HepG2 (cell line): Measurements from ENCODE around the gene TRIM9. TPM values are rescaled to one million over a fixed set of nuclear protein-coding genes. Genes with fewer than 3 reads are reported as not detected.

ENCODE experiments used
- E2F2 ChIP-seq: sonication (generic); formaldehyde crosslinking; IDR thresholded peaks from 2 replicates; pipeline ENCODE4 v1.4.0; 2020; ENCODE audit warnings: missing genetic modification reagents, borderline replicate concordance
- GABPB1 ChIP-seq: IDR thresholded peaks from 2 replicates; pipeline ENCODE4 v1.6.1; 2016; ENCODE audit warnings: mild to moderate bottlenecking, missing genetic modification reagents, moderate library complexity, missing compliant biosample characterization
- HNF4A ChIP-seq: sonication (generic); formaldehyde crosslinking; IDR thresholded peaks from 2 replicates; pipeline ENCODE4 v1.4.0; 2020; ENCODE audit warnings: missing genetic modification reagents
- HNRNPLL ChIP-seq: fragments of 200-400 bp; formaldehyde crosslinking; IDR thresholded peaks from 2 replicates; pipeline ENCODE4 v1.6.1; 2017; ENCODE audit warnings: mild to moderate bottlenecking, low read depth, low read length; ENCODE audit not compliant: poor library complexity, severe bottlenecking
- ISX ChIP-seq: sonication (generic); formaldehyde crosslinking; conservative IDR thresholded peaks from 2 replicates; pipeline ENCODE4 v1.5.0; 2020; ENCODE audit warnings: missing genetic modification reagents
- MZF1 ChIP-seq: sonication (generic); formaldehyde crosslinking; IDR thresholded peaks from 2 replicates; pipeline ENCODE4 v1.8.1; 2023; ENCODE audit warnings: mild to moderate bottlenecking, missing genetic modification reagents, borderline replicate concordance
- SNAI1 ChIP-seq: sonication (generic); formaldehyde crosslinking; IDR thresholded peaks from 2 replicates; pipeline ENCODE4 v1.5.0; 2020; ENCODE audit warnings: mild to moderate bottlenecking, missing genetic modification reagents, borderline replicate concordance
- SOX13 ChIP-seq, 3 experiments: fragments of 450-650 bp in 1 of 3; sonication (generic) in 1 of 3; formaldehyde crosslinking in 1 of 3; IDR thresholded peaks in 2 of 3; conservative IDR thresholded peaks in 1 of 3; 2 replicates each; pipeline versions ENCODE4 v1.5.0 to v1.6.1; 2016 to 2020; ENCODE audit warnings: antibody characterized with exemption in 1 of 3, mild to moderate bottlenecking in 1 of 3, missing compliant biosample characterization in 1 of 3, missing genetic modification reagents in 1 of 3, moderate library complexity in 1 of 3
- THAP8 ChIP-seq: sonication (generic); formaldehyde crosslinking; IDR thresholded peaks from 2 replicates; pipeline ENCODE4 v1.5.1; 2020; ENCODE audit warnings: missing genetic modification reagents, mild to moderate bottlenecking, borderline replicate concordance
- YEATS2 ChIP-seq: sonication (generic); formaldehyde crosslinking; IDR thresholded peaks from 2 replicates; pipeline ENCODE4 v1.4.0; 2020; ENCODE audit warnings: missing genetic modification reagents, borderline replicate concordance
- ZBTB3 ChIP-seq: sonication (generic); formaldehyde crosslinking; IDR thresholded peaks from 2 replicates; pipeline ENCODE4 v1.4.0; 2020; ENCODE audit warnings: low read depth, mild to moderate bottlenecking, moderate library complexity, missing genetic modification reagents, borderline replicate concordance
- ZFP36L1 ChIP-seq: sonication (generic); formaldehyde crosslinking; IDR thresholded peaks from 2 replicates; pipeline ENCODE4 v1.8.0; 2022; ENCODE audit warnings: mild to moderate bottlenecking, missing genetic modification reagents, moderate library complexity
- ZFP82 ChIP-seq: sonication (generic); formaldehyde crosslinking; IDR thresholded peaks from 2 replicates; pipeline ENCODE4 v1.5.1; 2020; ENCODE audit warnings: mild to moderate bottlenecking, missing genetic modification reagents, borderline replicate concordance
- ZNF143 ChIP-seq: sonication (generic); formaldehyde crosslinking; IDR thresholded peaks from 2 replicates; pipeline ENCODE4 v1.4.0; 2020; ENCODE audit warnings: missing genetic modification reagents
- ZNF772 ChIP-seq: sonication (generic); formaldehyde crosslinking; IDR thresholded peaks from 2 replicates; pipeline ENCODE4 v1.5.0; 2020; ENCODE audit warnings: mild to moderate bottlenecking, missing genetic modification reagents
- polyA plus RNA-seq, 8 experiments: library from polyadenylated mRNA; depleted of rRNA in 3 of 8; stranded (reverse) in 7 of 8; unstranded in 1 of 8; fragments of >200 nt; fragmentation: Illumina TruSeq in 4 of 8; extraction: Trizol in 4 of 8; gene quantifications; 2 replicates each; pipeline versions ENCODE4 v1.2.1 to v1.2.3, GENCODE V29; 2011 to 2016; ENCODE audit warnings: low read depth in 4 of 8, missing spikeins in 1 of 8, mixed read lengths in 1 of 8; ENCODE audit not compliant: insufficient read depth in 1 of 8
- total RNA-seq, 5 experiments: library from RNA; depleted of rRNA; stranded (reverse); fragments of >200 nt; fragmentation: Illumina TruSeq; extraction: Trizol; gene quantifications; 2 replicates each; pipeline ENCODE4 v1.2.3, GENCODE V29; 2016; ENCODE audit warnings: low read depth in 1 of 5
- TF ChIP-seq, protein P1 (sequence below): sonication (generic); formaldehyde crosslinking; IDR thresholded peaks from 2 replicates; pipeline ENCODE4 v1.5.1; 2020; ENCODE audit warnings: mild to moderate bottlenecking, missing genetic modification reagents
- TF ChIP-seq, protein P2 (sequence below), 2 experiments: IDR thresholded peaks; 2 replicates each; pipeline ENCODE4 v1.6.1; 2011 to 2012; ENCODE audit warnings: low read length in 2 of 2, borderline replicate concordance in 1 of 2, low read depth in 1 of 2, mild to moderate bottlenecking in 1 of 2, moderate library complexity in 1 of 2
- TF ChIP-seq, protein P3 (sequence below): sonication (generic); formaldehyde crosslinking; IDR thresholded peaks from 2 replicates; pipeline ENCODE4 v1.4.0; 2020; ENCODE audit warnings: missing genetic modification reagents

Gene TRIM9
- total and polyA plus RNA-seq, 2 of the 13 experiments (the other 11 are each of a cell fraction or from before 2014, with no cell fraction given) = 0.04 to 0.07 TPM

DNA sequence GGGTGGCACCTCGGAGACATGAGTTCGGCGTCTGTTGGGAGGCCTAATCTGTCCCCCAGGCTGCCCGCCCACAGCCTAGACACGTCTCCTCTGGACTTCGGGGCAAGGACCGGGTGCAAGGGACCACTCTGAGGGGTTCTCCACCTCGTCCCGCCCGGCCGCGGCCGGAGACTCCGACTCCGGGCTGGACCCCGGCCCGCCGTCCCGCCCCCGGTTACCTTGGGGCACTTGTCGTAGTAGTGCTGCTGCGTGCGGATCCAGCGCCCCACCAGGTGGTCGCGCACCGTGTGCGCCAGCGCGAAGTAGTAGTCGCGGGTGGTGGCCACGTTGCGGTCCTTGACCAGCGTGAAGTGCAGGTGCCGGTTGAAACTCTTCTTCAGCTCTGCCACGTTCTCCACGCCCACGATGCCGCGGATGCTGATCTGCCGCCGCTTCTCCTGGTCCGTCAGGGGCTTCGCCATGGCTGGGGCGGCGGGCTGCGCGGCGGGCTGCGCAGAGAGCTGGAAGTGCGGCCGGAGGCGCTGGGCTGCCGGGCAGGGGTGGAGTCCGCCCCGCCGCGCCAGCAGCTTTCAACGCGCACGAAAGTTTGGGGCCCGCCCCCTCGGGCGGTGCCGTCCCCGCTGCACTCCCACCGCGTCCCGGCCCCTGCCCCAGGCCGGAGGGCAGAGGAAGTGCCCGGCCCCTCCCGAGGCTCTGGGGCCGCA, 150.8 kb downstream of the TRIM9 start, which contains the start of gene PYGL (continued):
- TF ChIP-seq SNAI1 (CRISPR knock-in tag) = peak; percentile 80; the same call in 1 of the 2 replicates
- TF ChIP-seq THAP8 (CRISPR knock-in tag) = peak; percentile 87; the same call in 1 of the 2 replicates
- TF ChIP-seq, protein P1, sequence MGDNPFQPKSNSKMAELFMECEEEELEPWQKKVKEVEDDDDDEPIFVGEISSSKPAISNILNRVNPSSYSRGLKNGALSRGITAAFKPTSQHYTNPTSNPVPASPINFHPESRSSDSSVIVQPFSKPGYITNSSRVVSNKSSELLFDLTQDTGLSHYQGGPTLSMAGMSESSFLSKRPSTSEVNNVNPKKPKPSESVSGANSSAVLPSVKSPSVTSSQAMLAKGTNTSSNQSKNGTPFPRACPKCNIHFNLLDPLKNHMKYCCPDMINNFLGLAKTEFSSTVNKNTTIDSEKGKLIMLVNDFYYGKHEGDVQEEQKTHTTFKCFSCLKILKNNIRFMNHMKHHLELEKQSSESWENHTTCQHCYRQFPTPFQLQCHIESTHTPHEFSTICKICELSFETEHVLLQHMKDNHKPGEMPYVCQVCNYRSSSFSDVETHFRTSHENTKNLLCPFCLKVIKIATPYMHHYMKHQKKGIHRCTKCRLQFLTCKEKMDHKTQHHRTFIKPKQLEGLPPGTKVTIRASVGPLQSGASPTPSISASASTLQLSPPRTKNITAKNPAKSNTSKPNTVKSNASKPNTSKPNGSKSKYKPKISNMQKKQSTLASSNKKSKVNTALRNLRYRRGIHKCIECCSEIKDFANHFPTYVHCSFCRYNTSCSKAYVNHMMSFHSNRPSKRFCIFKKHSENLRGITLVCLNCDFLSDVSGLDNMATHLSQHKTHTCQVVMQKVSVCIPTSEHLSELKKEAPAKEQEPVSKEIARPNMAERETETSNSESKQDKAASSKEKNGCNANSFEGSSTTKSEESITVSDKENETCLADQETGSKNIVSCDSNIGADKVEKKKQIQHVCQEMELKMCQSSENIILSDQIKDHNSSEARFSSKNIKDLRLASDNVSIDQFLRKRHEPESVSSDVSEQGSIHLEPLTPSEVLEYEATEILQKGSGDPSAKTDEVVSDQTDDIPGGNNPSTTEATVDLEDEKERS (CRISPR knock-in tag) = no peak; the same call in 1 of the 2 replicates
- TF ChIP-seq ZFP36L1 (CRISPR knock-in tag) = peak; percentile 61; the same call in 1 of the 2 replicates
- TF ChIP-seq E2F2 (CRISPR knock-in tag) = no peak
- 0 out of 2 replicates have a peak, but pooled peaks have one; percentile 4 for TF ChIP-seq ZNF143
- 0 out of 2 replicates have a peak, but pooled peaks have one; percentile 3 for TF ChIP-seq ZBTB3 (CRISPR knock-in tag)
- TF ChIP-seq HNF4A (CRISPR knock-in tag) = peak; percentile 31
- peak; percentile 55 for TF ChIP-seq YEATS2
- no peak for TF ChIP-seq ISX (CRISPR knock-in tag)
- TF ChIP-seq GABPB1 (CRISPR knock-in tag) = peak; percentile 78
- TF ChIP-seq MZF1 (CRISPR knock-in tag) = no peak; the same call in 1 of the 2 replicates
- TF ChIP-seq HNRNPLL = peak; percentile 91
- TF ChIP-seq, protein P2, sequence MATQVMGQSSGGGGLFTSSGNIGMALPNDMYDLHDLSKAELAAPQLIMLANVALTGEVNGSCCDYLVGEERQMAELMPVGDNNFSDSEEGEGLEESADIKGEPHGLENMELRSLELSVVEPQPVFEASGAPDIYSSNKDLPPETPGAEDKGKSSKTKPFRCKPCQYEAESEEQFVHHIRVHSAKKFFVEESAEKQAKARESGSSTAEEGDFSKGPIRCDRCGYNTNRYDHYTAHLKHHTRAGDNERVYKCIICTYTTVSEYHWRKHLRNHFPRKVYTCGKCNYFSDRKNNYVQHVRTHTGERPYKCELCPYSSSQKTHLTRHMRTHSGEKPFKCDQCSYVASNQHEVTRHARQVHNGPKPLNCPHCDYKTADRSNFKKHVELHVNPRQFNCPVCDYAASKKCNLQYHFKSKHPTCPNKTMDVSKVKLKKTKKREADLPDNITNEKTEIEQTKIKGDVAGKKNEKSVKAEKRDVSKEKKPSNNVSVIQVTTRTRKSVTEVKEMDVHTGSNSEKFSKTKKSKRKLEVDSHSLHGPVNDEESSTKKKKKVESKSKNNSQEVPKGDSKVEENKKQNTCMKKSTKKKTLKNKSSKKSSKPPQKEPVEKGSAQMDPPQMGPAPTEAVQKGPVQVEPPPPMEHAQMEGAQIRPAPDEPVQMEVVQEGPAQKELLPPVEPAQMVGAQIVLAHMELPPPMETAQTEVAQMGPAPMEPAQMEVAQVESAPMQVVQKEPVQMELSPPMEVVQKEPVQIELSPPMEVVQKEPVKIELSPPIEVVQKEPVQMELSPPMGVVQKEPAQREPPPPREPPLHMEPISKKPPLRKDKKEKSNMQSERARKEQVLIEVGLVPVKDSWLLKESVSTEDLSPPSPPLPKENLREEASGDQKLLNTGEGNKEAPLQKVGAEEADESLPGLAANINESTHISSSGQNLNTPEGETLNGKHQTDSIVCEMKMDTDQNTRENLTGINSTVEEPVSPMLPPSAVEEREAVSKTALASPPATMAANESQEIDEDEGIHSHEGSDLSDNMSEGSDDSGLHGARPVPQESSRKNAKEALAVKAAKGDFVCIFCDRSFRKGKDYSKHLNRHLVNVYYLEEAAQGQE (IDR thresholded peaks at IDR 0.05; ENCODE audit: borderline replicate concordance in 1 of 2, low read depth in 1 of 2, low read length in 2 of 2) = peak in 1 of 2 experiments; percentile 23; a peak in 1 of 4 replicates
- TF ChIP-seq, protein P3, sequence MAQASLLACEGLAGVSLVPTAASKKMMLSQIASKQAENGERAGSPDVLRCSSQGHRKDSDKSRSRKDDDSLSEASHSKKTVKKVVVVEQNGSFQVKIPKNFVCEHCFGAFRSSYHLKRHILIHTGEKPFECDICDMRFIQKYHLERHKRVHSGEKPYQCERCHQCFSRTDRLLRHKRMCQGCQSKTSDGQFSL (CRISPR knock-in tag) = no peak
- TF ChIP-seq ZNF772 (CRISPR knock-in tag) = peak; percentile 52
- peak; percentile 87; the same call in 1 of the 2 replicates for TF ChIP-seq ZFP82 (CRISPR knock-in tag)
- TF ChIP-seq SOX13 (IDR thresholded peaks at IDR 0.05) = no peak
- TF ChIP-seq SOX13 (CRISPR knock-in tag; conservative IDR thresholded peaks at IDR 0.05 in 1 of 2, IDR thresholded peaks at IDR 0.05 in 1 of 2) = peak in 1 of 2 experiments; percentile 6; a peak in 1 of 4 replicates
